ENCODE data around the gene MTA2. TPM values are rescaled to one million over a fixed set of nuclear protein-coding genes. Genes with fewer than 3 reads are reported as not detected.
A peak's percentile ranks its signal among the peaks of the same experiment; 100 is the strongest.
"Not testable (repeated sequence)": the region's sequence is repeated elsewhere in the genome, so short reads cannot be mapped to it uniquely, and the experiment has no call there.

The MTA2 gene
- total and polyA plus RNA-seq, 2 of the 8 experiments (the other 6 are each of a cell fraction or from before 2014, with no cell fraction given) = 25.7 to 114 TPM

DNA sequence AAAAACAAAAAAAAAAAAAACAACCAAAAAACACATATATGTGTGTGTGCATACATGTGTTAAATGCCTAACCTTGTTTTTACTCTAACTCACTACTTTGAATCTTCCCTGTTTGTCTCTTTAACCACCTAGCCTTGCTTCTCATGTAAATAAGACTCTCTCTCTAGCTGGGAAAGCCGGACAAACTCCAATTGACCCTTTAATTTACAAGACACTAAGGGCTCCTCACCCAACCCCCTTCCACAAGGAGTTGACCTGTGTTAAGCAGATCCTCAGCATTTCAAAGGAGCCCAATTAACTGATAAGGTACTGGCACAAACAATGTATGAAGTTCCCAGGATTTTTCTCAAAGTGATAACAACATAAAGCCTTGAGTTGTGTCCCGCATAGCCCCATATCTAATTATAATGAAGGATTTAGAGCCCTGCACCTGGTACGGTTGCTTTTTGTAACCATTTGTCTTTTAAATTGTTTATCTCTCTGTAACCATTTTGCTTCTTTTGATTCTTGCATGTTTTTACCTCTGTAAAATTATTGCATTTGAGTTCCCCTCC, 39.9 kb downstream of the MTA2 start:
- 20% methylated on average over 3 of the region's 3 CpGs; no CpG with 5 or more reads in 1 of the 2 experiments for WGBS, 2 experiments (ENCODE audit: extremely low coverage in 1 of 2, insufficient coverage in 1 of 2, insufficient read length in 1 of 2, insufficient replicate concordance in 2 of 2, low coverage in 1 of 2, low lambda C conversion rate in 2 of 2, missing lambda C conversion rate in 1 of 2)
- FAIRE-seq = peak; percentile 77
- not testable (repeated sequence) for H3K9ac ChIP-seq (replicated peaks in 1 of 4; ENCODE audit: extremely low read depth in 1 of 4, low read depth in 3 of 4, low read length in 3 of 4); H3K23ac ChIP-seq (ENCODE audit: insufficient read length); H3K79me1 ChIP-seq (ENCODE audit: low read depth, low read length); H2AFZ ChIP-seq (ENCODE audit: low read length); H3K23me2 ChIP-seq (ENCODE audit: low read depth, low read length); H4K5ac ChIP-seq (ENCODE audit: insufficient read length, low read depth, low read length); H3K27me3 ChIP-seq (replicated peaks in 1 of 4; ENCODE audit: control insufficient read depth in 3 of 4, extremely low read depth in 1 of 4, insufficient read depth in 3 of 4, low read length in 3 of 4); H2BK15ac ChIP-seq (ENCODE audit: low read length); H3K9me3 ChIP-seq (ENCODE audit: insufficient read depth in 2 of 2, low read depth in 1 of 2, low read length in 1 of 2); DNase-seq (ENCODE audit: low read depth in 1 of 2, low spot score in 2 of 2); H4K91ac ChIP-seq (replicated peaks; ENCODE audit: insufficient read length, low read length); H2BK120ac ChIP-seq (replicated peaks; ENCODE audit: low read depth, low read length); H3K14ac ChIP-seq (ENCODE audit: insufficient read length); H4K8ac ChIP-seq (ENCODE audit: extremely low read depth, insufficient read depth, low read length); H3K56ac ChIP-seq (replicated peaks; ENCODE audit: insufficient read length, low read depth, low read length); H2BK12ac ChIP-seq (ENCODE audit: low read depth, low read length); H2BK20ac ChIP-seq (ENCODE audit: low read length); H2AK5ac ChIP-seq (ENCODE audit: low read depth, low read length); H3K27ac ChIP-seq (ENCODE audit: low read depth, low read length); H3K4ac ChIP-seq (replicated peaks; ENCODE audit: insufficient read length, low read depth, low read length); H2BK5ac ChIP-seq (ENCODE audit: low read depth, low read length); H3K18ac ChIP-seq (ENCODE audit: extremely low read depth, low read length)
- Histone ChIP-seq H3K4me1 (replicated peaks in 1 of 4; ENCODE audit: control insufficient read depth in 3 of 4, insufficient read depth in 4 of 4, low read length in 3 of 4) (peaks cover 11 to 26% (median 21%) of the 10 kb centered on the region in 4 experiments), H3K4me3 (ENCODE audit: extremely low read depth in 1 of 4, insufficient read depth in 2 of 4, low read depth in 3 of 4, low read length in 4 of 4) (peak overlapping the region in 2 of 4 experiments; percentile 1 to 29; a peak in 1 of 8 replicates), H3K4me2 (ENCODE audit: insufficient read depth in 1 of 2, low read depth in 2 of 2, low read length in 2 of 2) (peak overlapping the region; percentile 13 to 34; a peak in 3 of 4 replicates), H3K79me2 (ENCODE audit: control insufficient read depth in 1 of 2, insufficient read depth in 2 of 2, low read length in 2 of 2) (peaks cover 0 to 34% of the 10 kb centered on the region in 2 experiments; a peak in 2 of 4 replicates), H4K20me1 (replicated peaks in 1 of 2; ENCODE audit: control insufficient read depth in 1 of 2, insufficient read depth in 2 of 2, low read length in 2 of 2) (peaks cover 21 to 45% of the 10 kb centered on the region in 2 experiments), H3K36me3 (ENCODE audit: control insufficient read depth in 2 of 4, insufficient read depth in 4 of 4, low read length in 3 of 4) (peaks cover 35 to 72% (median 53%) of the 10 kb centered on the region in 4 experiments)
- POLR2A ChIA-PET (ENCODE audit: partially characterized antibody) = interaction anchor here (0.7 to 20.7 kb wide), 12 partner anchors 4 to 280 kb away, joined by 3 to 336 read pairs (median 12); partner anchors contain the start of genes C11orf98, CSKMT, EEF1G and TUT1
- CTCF ChIA-PET (ENCODE audit: partially characterized antibody) = interaction anchor here (0.6 to 9.7 kb wide), 15 partner anchors 9 to 1351 kb away, joined by 3 to 86 read pairs (median 11); partner anchors contain the start of genes AHNAK, EEF1G and SCGB1A1

Data from H1 (cell line).